Pancreas (tissue), 10 donors: ENCODE measurements around the gene KIAA1210. TPM values are rescaled to one million over a fixed set of nuclear protein-coding genes. Genes with fewer than 3 reads are reported as not detected.

Experiments
- ATAC-seq, 4 donors: fragments of 200-7000 bp; cut with Tn5 transposase; one replicate each; pipeline versions ENCODE4 v1.8.0 to v1.9.1; 2020; ENCODE audit warnings: mild to moderate bottlenecking in 4 of 4, moderate library complexity in 4 of 4
- DNase-seq, 6 donors: peaks; one replicate each; pipeline ENCODE4 v3.0.0-alpha.2; 2020
- FAIRE-seq: peaks from 2 replicates; lab custom pipeline; 2012; peaks lifted over from hg19 to GRCh38; lab: Jason Lieb, UNC
- H3K27ac ChIP-seq, 4 donors: fragments of 200-600 bp; sonication (generic); 1 replicate in 3 of 4; 2 replicates in 1 of 4; pipeline versions ENCODE4 v1.5.0 to v1.8.0; 2020
- H3K27me3 ChIP-seq, 4 donors: fragments of 200-600 bp; one replicate each; pipeline ENCODE4 v1.8.0; 2021
- H3K36me3 ChIP-seq, 3 donors: fragments of 200-600 bp; sonication (generic) in 1 of 3; one replicate each; pipeline versions ENCODE4 v1.5.0 to v1.8.0; 2020 to 2021
- H3K4me1 ChIP-seq, 3 donors: fragments of 200-600 bp; one replicate each; pipeline ENCODE4 v1.8.0; 2021
- H3K4me3 ChIP-seq, 4 donors: fragments of 200-600 bp; sonication (generic) in 2 of 4; one replicate each; pipeline versions ENCODE4 v1.5.0 to v1.8.0; 2020 to 2021
- H3K9me3 ChIP-seq, 4 donors: fragments of 200-600 bp; one replicate each; pipeline ENCODE4 v1.8.0; 2021
- CTCF ChIP-seq, 4 donors: fragments of 200-600 bp; sonication (generic) in 3 of 4; IDR thresholded peaks; one replicate each; pipeline versions ENCODE4 v1.5.0 to v1.8.0; 2021; ENCODE audit warnings: antibody characterized with exemption in 4 of 4
- WGBS, 2 donors: extraction: QIAGEN DNeasy Blood & Tissue Kit; methylation state at CpG; one replicate each; pipeline ENCODE4 v1.1.7; 2013; 5-methylcytosine and 5-hydroxymethylcytosine counted together
- intact Hi-C, 3 donors: fragments of 100-400 bp; cut with DNase I; formaldehyde crosslinking; loops; one replicate each; pipeline versions ENCODE4 v1.11.1 to v1.14.2; 2022
- polyA plus RNA-seq, 2 donors: library from polyadenylated mRNA; stranded (reverse); fragments of 200-250 nt; gene quantifications; one replicate each; pipeline ENCODE4 v1.2.3, GENCODE V29; 2013
- total RNA-seq, 6 donors: library from RNA; stranded (reverse); fragmentation: NEBNext Ultra II Directional in 4 of 6; extraction: Animal tissue kit (Norgen Biotek cat#: 25700) in 4 of 6; gene quantifications; one replicate each; pipeline versions ENCODE4 v1.2.1 to v1.2.4, GENCODE V29; 2021 to 2023
- donor health status: healthy with polysubstance abuse.
- donor health status: DM: no; HTN: no; CAD: no; lungs with moderate emphysema.
- donor health status: DM: no; HTN: no; CAD: no.
- donor health status: control.
- donor health status: control.
- donor health status: Bipolar disorder and iron deficiency.
- donor health status: DM: yes; HTN: yes; CAD: no.
- donor health status: DM: no; HTN: no; CAD: no.
- donor health status: DM: no; HTN: no; CAD: no.
- donor health status: DM: yes; HTN: yes; CAD: no.

Gene KIAA1210
- total and polyA plus RNA-seq, 8 donors = 0.03 TPM; not detected in 7

GRCh38 chrX:119055687-119056086 lies 71.9 kb downstream of the KIAA1210 start:
- TF ChIP-seq CTCF (IDR thresholded peaks at IDR 0.05) = no peak
- intact Hi-C loops = no loop called here

GRCh38 chrX:119045884-119046283 lies 81.7 kb downstream of the KIAA1210 start:
- ATAC-seq (no peak), FAIRE-seq (no peak), DNase-seq (no peak)
- Histone ChIP-seq H3K36me3 (no peaks in the 10 kb centered on the region), H3K9me3 (no peaks in the 10 kb centered on the region), H3K27ac (no peak overlapping the region), H3K27me3 (no peaks in the 10 kb centered on the region), H3K4me3 (no peak overlapping the region), H3K4me1 (no peaks in the 10 kb centered on the region)
- no peak for TF ChIP-seq CTCF (IDR thresholded peaks at IDR 0.05)
- intact Hi-C loops = no loop called here
- WGBS, 2 donors = 86 to 88% methylated on average over 2 of the region's 2 CpGs

More at GRCh38 chrX:119055687-119056086, 71.9 kb downstream of the KIAA1210 start:
- Histone ChIP-seq H3K4me3 (no peak overlapping the region), H3K36me3 (no peaks in the 10 kb centered on the region), H3K9me3 (no peaks in the 10 kb centered on the region), H3K27me3 (peaks cover 0 to 4% (median 0%) of the 10 kb centered on the region in 4 donors), H3K4me1 (no peaks in the 10 kb centered on the region), H3K27ac (no peak overlapping the region)
- 38 to 57% methylated on average over 2 of the region's 2 CpGs for WGBS, 2 donors
- DNase-seq (no peak), ATAC-seq (no peak), FAIRE-seq (no peak)

- WGBS, 2 donors = 73 to 100% methylated on average over 1 of the region's 1 CpG
- TF ChIP-seq CTCF (IDR thresholded peaks at IDR 0.05) = no peak
- ATAC-seq = peak in 1 of 4 donors; percentile 11
- intact Hi-C loops = no loop called here
- Histone ChIP-seq H3K4me1 (no peaks in the 10 kb centered on the region), H3K4me3 (no peak overlapping the region), H3K36me3 (no peaks in the 10 kb centered on the region), H3K9me3 (no peaks in the 10 kb centered on the region), H3K27me3 (no peaks in the 10 kb centered on the region), H3K27ac (no peak overlapping the region)
- no peak for FAIRE-seq
- no peak for DNase-seq
Measured at GRCh38 chrX:119042996-119043395, 84.6 kb downstream of the KIAA1210 start.

GRCh38 chrX:119042040-119042439 lies 85.6 kb downstream of the KIAA1210 start:
- H3K4me1 ChIP-seq = no peaks in the 10 kb centered on the region
- DNase-seq (no peak), FAIRE-seq (no peak), ATAC-seq (no peak)
- H3K27ac ChIP-seq = no peak overlapping the region
- 68 to 72% methylated on average over 3 of the region's 3 CpGs for WGBS, 2 donors
- H3K36me3 ChIP-seq = no peaks in the 10 kb centered on the region
- H3K9me3 ChIP-seq = no peaks in the 10 kb centered on the region
- H3K4me3 ChIP-seq = no peak overlapping the region
- TF ChIP-seq CTCF (IDR thresholded peaks at IDR 0.05) = no peak
- intact Hi-C loops = no loop called here
- no peaks in the 10 kb centered on the region for H3K27me3 ChIP-seq

- Histone ChIP-seq H3K27me3 (no peaks in the 10 kb centered on the region), H3K4me3 (no peak overlapping the region), H3K27ac (no peak overlapping the region), H3K9me3 (no peaks in the 10 kb centered on the region), H3K4me1 (no peaks in the 10 kb centered on the region), H3K36me3 (no peaks in the 10 kb centered on the region)
- DNase-seq (peak in 4 of 6 donors; percentile 38 to 65 (median 52)), FAIRE-seq (peak; percentile 37), ATAC-seq (peak; percentile 90 to 98 (median 94))
- no peak for TF ChIP-seq CTCF (IDR thresholded peaks at IDR 0.05)
- intact Hi-C loops = no loop called here
- WGBS, 2 donors = 29 to 40% methylated on average over 4 of the region's 4 CpGs
Measured at GRCh38 chrX:119041175-119041574, 86.4 kb downstream of the KIAA1210 start.
